ENCODE results near the gene DMD.

GRCh38 chrX:32447640-32448039, 763.7 kb downstream of the DMD start:
- TF ChIP-seq POLR2A (IDR thresholded peaks at IDR 0.05; ENCODE audit: control extremely low read depth in 1 of 2, low read depth in 2 of 2, low read length in 2 of 2) (no peak), RBBP5 (IDR thresholded peaks at IDR 0.05; ENCODE audit: borderline replicate concordance, low read depth, low read length) (no peak), KDM1A (IDR thresholded peaks at IDR 0.05; ENCODE audit: borderline replicate concordance, low read length) (no peak), GABPA (IDR thresholded peaks at IDR 0.05; ENCODE audit: borderline replicate concordance, insufficient read depth, low read length) (no peak), TAF7 (optimal IDR thresholded peaks at IDR 0.05; ENCODE audit: borderline replicate concordance, low read depth, low read length) (no peak), CTCF (IDR thresholded peaks at IDR 0.05; ENCODE audit: control extremely low read depth in 1 of 3, insufficient read depth in 1 of 3, low read depth in 1 of 3, low read length in 3 of 3) (no peak), EZH2 (IDR thresholded peaks at IDR 0.05; ENCODE audit: low read depth, low read length, severe bottlenecking) (no peak)

Measured in H1 (cell line).